Measurements from ENCODE around the gene METTL1.

Gene METTL1

DNA sequence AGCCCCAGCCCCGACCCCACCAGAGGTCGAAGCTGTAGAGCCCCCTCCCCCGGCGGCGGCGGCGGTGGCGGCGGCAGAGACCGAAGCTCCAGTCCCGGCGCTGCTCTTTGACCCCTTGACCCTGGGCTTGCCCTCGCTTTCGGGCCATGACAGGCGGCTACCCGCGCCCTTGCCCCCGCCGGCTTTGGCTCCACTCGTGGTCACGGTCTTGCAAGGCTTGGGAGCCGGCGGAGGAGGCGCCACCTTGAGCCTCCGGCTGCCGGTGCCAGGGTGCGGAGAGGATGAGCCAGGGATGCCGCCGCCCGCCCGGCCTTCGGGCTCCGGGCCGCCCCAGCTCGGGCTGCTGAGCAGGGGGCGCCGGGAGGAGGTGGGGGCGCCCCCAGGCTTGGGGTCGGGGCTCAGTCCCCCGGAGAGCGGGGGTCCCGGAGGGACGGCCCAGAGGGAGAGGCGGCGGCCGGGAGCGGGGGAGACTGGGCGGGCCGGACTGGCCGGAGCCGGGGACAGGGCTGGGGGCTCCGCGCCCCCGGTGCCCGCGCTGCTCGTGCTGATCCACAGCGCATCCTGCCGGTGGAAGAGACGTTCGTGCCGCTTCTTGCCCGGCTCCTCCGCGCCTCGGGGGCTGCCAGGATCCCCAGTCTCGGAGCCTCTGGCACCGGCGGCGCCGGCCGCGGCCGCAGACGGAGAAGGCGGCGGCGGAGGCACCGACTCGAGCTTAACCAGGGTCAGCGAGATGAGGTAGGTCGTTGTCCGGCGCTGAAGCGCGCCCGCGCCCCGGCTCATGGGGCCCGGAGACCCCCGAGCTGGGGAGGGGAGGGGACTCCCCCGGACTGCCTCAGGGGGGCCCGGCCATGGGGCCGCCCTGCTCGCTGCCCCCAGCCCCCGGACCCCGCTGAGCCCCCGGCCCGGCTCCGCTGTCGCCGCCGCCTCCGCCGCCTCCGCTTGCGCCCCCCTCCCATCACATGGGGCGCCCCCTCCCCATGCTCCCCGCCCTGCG, 34.1 kb downstream of the METTL1 start:
- no peak for DNase-seq (ENCODE audit: low read depth in 2 of 2)

DNA sequence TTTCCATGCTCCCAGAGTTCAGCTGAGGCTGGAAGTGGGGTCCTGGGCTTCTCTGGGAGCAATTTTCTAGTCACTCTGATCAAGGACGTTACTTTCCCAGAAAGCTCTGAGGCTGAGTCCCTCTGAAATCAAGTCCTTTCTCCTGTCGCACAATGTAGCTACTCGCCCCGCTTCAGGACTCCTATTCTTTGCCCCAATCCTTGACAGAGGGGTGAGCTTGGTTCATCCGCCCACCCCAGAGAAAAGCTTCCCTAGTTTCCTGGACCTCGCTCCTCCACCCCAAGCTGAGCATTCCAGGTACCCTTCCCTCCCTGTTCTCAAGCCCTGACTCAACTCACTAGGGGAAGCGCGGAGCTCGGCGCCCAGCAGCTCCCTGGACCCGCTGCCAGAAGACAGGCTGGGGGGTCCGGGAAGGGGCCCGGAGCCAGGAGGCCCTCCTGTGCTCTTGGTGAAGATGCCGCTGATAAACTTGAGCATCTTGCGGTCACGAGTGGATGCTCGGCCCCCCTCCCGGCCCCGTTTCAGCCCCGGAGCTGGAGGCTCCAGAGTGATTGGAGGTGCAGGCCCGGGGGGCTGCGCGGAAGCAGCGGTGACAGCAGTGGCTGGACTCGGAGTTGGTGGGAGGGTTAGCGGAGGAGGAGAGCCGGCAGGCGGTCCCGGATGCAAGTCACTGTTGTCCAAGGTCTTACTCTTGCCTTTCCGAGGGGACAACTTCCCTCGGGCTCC, 35.0 kb downstream of the METTL1 start:
- no peak for DNase-seq (ENCODE audit: low read depth in 2 of 2)

DNA sequence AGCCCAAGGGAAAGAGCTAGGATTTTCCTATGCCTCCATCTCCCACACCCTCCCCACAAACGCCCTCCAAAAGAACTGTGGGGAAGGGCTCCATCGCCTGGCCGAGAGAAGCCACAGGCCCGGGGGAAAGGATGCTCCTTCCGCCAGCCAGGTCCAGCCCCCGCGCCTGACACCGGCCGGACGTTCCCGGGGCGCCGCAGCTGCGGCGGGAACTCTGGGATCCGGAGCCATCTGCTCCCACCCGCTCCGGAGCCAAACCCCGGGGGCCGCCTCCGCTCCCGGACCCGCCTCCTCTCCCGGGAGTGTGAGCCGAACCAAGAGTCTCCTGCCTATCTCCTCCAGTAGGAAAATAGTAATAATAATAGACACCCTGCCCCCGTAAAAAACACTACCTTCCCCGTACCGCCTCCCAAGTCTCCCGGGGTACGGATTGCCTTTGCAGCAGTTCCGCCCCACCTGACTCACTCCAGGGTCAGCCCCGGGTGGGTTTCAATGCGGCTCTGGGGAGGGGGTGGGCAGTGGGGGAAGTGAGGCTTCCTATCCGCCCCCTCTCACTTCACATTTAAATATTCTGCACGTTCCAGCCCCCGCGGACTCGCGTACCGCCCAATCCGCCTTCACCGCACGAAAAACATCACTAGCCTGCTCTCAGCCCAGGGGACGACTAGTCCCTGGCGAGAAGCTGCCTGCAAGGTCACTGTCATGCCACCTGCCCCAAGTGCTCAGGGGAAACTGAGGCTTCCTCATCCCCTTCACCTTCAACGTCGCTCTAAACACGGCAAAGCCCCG, 35.8 kb downstream of the METTL1 start:
- DNase-seq (ENCODE audit: low read depth in 2 of 2): no peak

DNA sequence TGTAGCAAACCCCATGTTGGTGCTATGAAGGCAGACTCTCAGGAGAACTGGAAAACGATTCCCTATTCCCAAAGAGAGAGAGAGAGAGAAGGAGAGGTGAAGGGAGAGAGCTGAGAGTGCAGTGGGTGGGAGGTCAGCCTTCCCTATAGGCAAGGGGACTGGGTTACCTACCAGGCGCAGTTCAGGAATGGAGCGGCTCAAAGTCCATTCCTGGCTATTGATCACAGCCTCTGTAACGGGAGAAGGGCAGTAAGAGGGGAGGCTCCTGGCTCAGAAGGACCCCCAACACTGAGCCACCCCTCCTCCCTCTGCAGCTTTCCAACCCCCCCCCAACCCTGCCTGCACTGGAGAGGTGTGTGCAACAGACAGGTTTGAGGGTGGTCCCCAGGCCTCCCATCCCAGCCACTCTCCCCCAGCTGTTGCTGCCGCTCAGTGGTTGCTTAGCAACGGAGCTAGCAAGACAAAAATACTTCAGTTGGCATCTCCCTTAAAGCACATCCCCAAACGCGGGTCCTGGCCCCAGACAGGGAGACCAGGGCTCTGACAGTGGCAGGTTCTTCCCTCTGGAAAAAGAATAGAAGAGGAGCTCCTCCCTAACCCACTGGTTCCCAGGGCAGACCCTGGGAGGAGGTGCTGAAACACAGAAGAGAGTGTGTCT, 36.6 kb downstream of the METTL1 start:
- DNase-seq (ENCODE audit: low read depth in 2 of 2): no peak

DNA sequence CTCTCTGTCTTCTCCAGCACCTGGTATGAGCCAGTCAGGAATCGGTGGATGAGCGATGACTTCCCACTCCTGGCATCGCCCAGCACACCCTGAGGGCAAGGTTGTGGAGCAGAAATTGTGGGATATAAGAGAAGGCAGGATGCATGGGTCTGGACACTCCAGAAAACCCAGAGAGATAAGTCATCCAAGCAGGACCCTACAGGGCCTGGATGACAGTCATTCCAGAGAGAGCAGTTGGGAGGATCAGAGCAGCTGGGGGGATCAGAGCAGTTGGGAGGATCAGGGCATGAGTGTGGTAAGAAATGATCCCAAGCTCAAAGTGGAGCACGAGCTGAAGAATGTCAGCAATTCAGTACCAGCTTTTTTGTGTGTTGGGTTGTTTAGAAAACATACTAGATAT, 37.3 kb downstream of the METTL1 start:
- DNase-seq (ENCODE audit: low read depth in 2 of 2): no peak

DNA sequence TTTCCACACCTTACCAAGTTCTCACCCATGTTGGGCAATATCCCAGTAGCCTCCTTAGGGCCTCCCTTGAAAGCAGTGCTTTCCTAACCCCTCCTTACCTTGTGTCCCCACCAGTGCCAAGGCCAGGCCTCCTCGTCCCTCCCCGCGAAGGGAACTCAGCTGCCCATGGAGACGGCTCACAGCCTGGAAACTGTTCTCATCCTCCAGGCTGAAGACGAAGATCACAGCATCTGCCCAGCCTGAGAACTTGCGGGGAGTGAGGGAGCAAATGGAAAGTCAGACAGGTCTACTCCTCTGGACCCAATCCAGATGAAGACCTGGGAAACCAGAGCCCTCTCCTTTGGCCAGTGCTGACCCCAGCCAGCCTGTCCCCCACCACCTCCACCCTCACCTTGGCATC, 38.0 kb downstream of the METTL1 start:
- no peak for DNase-seq (ENCODE audit: low read depth in 2 of 2)

DNA sequence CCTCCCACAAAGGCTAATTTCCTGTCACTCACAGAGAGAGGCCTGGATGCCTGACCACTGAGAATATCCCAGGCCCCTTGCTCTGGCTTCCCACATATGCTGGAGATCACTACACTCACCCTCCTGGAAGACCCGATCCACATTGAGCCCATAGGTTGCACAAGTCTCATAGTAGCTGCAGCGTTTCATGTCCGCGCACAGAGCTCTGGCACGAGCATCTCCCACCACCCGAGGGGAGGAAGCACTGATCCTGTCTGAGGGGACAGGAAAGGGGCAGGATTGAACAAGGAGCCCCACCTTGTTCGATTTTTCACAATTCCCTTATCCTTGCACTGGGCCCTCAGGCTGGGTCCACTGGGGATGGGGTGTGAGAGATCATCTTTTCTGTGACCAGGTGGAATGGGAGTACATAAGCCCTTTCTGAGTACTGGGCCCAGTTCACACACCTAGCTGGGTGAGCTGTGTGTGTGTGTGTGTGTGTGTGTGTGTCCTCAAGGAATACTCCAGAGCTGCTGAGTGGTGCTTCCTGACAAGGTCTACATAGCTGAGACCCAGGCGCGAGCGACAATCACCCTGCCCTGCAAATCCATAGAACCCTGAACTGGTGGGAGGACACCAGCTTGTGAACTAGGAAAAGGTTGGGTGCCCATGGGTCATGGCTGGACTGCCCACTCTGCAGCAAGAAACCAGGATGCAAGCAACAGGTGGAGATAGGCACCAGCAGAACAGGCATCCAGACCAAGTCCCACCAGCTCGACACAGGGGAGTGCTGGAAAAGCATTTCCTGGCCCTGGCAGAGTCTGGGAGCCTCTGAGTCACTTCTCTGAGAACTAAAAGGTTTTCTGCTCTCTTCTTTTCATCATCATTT, 38.9 kb downstream of the METTL1 start:
- no peak for DNase-seq (ENCODE audit: low read depth in 2 of 2)

DNA sequence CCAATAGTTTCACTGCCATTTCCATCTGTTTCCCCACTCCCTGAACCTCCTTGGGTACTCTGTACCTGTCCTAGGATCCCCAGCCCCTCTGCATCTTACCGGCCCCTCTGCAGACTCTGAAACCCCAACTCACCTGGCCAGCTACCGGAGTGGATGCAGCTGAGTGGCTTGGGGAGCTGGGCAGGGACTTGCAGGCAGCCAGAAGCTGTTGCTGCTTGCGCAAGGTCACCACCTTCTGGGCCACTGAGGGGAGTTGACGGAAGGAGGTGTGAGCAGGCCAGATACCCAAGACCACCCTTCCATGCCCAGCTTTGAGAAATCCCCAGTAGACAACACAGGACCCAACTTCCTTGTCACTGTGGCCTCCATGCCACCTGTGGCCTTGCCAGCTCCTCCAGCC, 39.6 kb downstream of the METTL1 start:
- DNase-seq (ENCODE audit: low read depth in 2 of 2): no peak

DNA sequence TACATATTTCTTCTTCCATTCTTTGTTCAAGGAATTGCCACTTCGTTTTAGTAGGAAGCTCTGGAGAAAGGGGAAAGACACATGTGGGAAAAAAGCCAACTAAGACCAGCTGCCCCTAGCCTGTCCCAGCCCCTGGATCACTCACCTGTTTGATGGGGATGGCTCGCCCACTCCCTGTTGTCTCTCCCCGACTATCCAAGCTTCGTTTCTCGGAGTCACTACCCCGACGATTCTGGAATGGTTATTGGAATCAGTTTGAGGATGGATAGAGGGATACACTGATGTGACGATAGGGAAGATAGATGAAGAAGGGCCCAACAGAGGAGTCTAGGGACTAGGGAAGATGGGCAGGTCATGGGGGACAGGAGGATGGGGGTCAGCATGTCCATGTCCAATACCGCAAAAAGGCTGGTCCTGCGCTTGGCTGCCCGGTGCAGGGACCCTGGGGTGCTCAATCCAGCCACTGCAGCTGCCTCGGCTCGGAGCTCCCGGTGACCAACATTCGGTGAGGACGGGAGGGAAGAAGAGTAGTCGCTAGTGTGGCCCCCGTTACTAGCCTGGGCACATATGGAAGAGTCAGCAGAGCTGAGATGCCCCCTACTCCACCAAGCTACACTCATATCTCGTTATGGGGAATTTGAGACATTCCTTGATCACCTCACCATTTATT, 40.4 kb downstream of the METTL1 start:
- DNase-seq (ENCODE audit: low read depth in 2 of 2): no peak

- DNase-seq (ENCODE audit: low read depth in 2 of 2): no peak
Measured at GRCh38 chr12:57730336-57731067, 41.4 kb downstream of the METTL1 start.

DNA sequence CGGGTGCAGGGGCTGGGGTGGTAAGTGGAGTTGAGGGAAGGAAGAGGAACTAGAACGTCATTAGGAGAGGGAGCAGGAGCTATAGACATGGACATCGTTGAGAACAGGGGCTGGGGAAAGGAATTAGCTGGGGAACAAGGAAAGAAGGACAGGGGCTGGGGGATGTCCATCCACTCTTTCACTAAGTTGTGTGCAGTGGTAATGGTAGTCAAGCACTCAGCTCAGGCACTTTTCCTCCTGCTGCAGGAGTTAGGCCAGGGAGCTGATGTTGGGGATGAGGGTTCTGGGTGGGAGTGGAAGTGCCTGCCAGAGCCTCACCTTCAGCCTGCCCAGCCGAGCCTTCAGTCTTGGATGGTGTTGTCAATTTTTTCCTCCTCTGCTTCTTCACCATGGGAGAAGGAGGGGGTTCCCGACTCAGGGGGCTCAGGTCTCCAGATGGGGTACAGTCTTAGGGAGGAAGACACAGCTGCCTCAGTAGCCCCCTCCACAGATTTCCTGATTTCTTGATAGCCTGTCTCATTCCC, 42.5 kb downstream of the METTL1 start:
- no peak for DNase-seq (ENCODE audit: low read depth in 2 of 2)

- no peak for DNase-seq (ENCODE audit: low read depth in 2 of 2)
Measured at GRCh38 chr12:57727758-57728395, 44.0 kb downstream of the METTL1 start.

GRCh38 chr12:57726884-57727757, 44.8 kb downstream of the METTL1 start:
- no peak for DNase-seq (ENCODE audit: low read depth in 2 of 2)

- no peak for DNase-seq (ENCODE audit: low read depth in 2 of 2)
Measured at GRCh38 chr12:57726151-57726883, 45.6 kb downstream of the METTL1 start.

DNA sequence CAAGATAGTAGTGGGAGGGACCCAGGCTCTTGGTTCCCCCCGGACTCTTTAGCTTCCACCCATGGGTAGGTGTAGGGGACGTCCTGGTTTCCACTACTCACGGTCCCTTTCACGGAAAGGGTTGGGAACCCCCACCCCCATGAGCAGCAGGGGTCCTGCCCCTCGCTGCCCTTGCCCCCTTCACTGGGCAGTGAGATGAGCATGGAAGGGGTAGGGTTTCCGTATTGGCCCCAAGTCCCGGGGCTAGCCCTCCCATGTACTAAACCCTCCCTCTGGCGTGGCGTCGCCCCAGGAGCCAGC, 46.1 kb downstream of the METTL1 start:
- no peak for DNase-seq (ENCODE audit: low read depth in 2 of 2)

- DNase-seq (ENCODE audit: low read depth in 2 of 2): no peak
Measured at GRCh38 chr12:57724936-57725740, 46.8 kb downstream of the METTL1 start.
